H1 (cell line): Measurements from ENCODE around the gene MSI2. TPM values are rescaled to one million over a fixed set of nuclear protein-coding genes. Genes with fewer than 3 reads are reported as not detected.
A peak's percentile ranks its signal among the peaks of the same experiment; 100 is the strongest.

Experiments used
- CTCF ChIA-PET: fragments of 300-600 bp; sonication (Branson Sonifier 250); formaldehyde crosslinking; loops from one replicate; lab custom pipeline; 2021; ENCODE audit not compliant: partially characterized antibody; lab: Charles Lee
- POLR2A ChIA-PET: fragments of 300-600 bp; sonication (Branson Sonifier 250); formaldehyde crosslinking; loops from one replicate; lab custom pipeline; 2021; ENCODE audit warnings: inconsistent platforms; ENCODE audit not compliant: partially characterized antibody; lab: Charles Lee
- DNase-seq, 2 experiments: peaks; one replicate each; pipeline versions ENCODE4 v3.0.0 to v3.0.0-alpha.2; 2010 to 2022; ENCODE audit warnings: low spot score in 2 of 2, low read depth in 1 of 2, mixed read lengths in 1 of 2
- FAIRE-seq: peaks from 2 replicates; lab custom pipeline; 2011; peaks lifted over from hg19 to GRCh38; lab: Jason Lieb, UNC
- H2AFZ ChIP-seq: 2 replicates; pipeline ENCODE4 v1.8.1; 2012; ENCODE audit warnings: low read length, inconsistent platforms
- H2AK5ac ChIP-seq: 2 replicates; pipeline ENCODE4 v1.6.1; 2013; ENCODE audit warnings: low read depth, low read length
- H2BK120ac ChIP-seq: replicated peaks from 2 replicates; pipeline ENCODE3; 2013; ENCODE audit warnings: low read depth, low read length, inconsistent platforms
- H2BK12ac ChIP-seq: 2 replicates; pipeline ENCODE4 v1.6.1; 2013; ENCODE audit warnings: low read depth, low read length
- H2BK15ac ChIP-seq: 2 replicates; pipeline ENCODE4 v1.6.1; 2013; ENCODE audit warnings: low read length
- H2BK20ac ChIP-seq: 2 replicates; pipeline ENCODE4 v1.6.1; 2013; ENCODE audit warnings: low read length
- H2BK5ac ChIP-seq: 2 replicates; pipeline ENCODE4 v1.6.1; 2013; ENCODE audit warnings: low read depth, low read length
- H3K14ac ChIP-seq: 2 replicates; pipeline ENCODE4 v1.6.1; 2013; ENCODE audit warnings: inconsistent platforms; ENCODE audit not compliant: insufficient read length
- H3K18ac ChIP-seq: 2 replicates; pipeline ENCODE4 v1.6.1; 2013; ENCODE audit warnings: low read length; ENCODE audit errors: extremely low read depth
- H3K23ac ChIP-seq: 2 replicates; pipeline ENCODE4 v1.6.1; 2013; ENCODE audit warnings: inconsistent platforms; ENCODE audit not compliant: insufficient read length
- H3K23me2 ChIP-seq: 2 replicates; pipeline ENCODE4 v1.6.1; 2013; ENCODE audit warnings: low read depth, low read length
- H3K27ac ChIP-seq: 2 replicates; pipeline ENCODE4 v1.6.1; 2011; ENCODE audit warnings: low read depth, low read length, inconsistent platforms
- H3K27me3 ChIP-seq, 4 experiments: replicated peaks in 1 of 4; 1 replicate in 1 of 4; 2 replicates in 3 of 4; pipeline versions ENCODE4 v1.6.1 to v1.8.1; 2011 to 2013; ENCODE audit warnings: low read length in 3 of 4, mild to moderate bottlenecking in 3 of 4, inconsistent platforms in 2 of 4, mixed read lengths in 2 of 4, moderate library complexity in 1 of 4; ENCODE audit not compliant: control insufficient read depth in 3 of 4, insufficient read depth in 3 of 4; ENCODE audit errors: extremely low read depth in 1 of 4
- H3K36me3 ChIP-seq, 4 experiments: 2 replicates each; pipeline versions ENCODE4 v1.6.1 to v1.8.1; 2011 to 2013; ENCODE audit warnings: mild to moderate bottlenecking in 4 of 4, low read length in 3 of 4, moderate library complexity in 2 of 4, control low read depth in 1 of 4, inconsistent platforms in 1 of 4; ENCODE audit not compliant: insufficient read depth in 4 of 4, control insufficient read depth in 2 of 4
- H3K4ac ChIP-seq: replicated peaks from 2 replicates; pipeline ENCODE3; 2013; ENCODE audit warnings: low read length, low read depth, mixed read lengths, inconsistent platforms; ENCODE audit not compliant: insufficient read length
- H3K4me1 ChIP-seq, 4 experiments: replicated peaks in 1 of 4; 1 replicate in 1 of 4; 2 replicates in 3 of 4; pipeline versions ENCODE4 v1.6.1 to v1.8.1; 2011 to 2013; ENCODE audit warnings: low read length in 3 of 4, inconsistent platforms in 2 of 4, mixed read lengths in 1 of 4; ENCODE audit not compliant: insufficient read depth in 4 of 4, control insufficient read depth in 3 of 4
- H3K4me2 ChIP-seq, 2 experiments: 2 replicates each; pipeline versions ENCODE4 v1.6.1 to v1.8.1; 2011 to 2013; ENCODE audit warnings: low read depth in 2 of 2, low read length in 2 of 2, control low read depth in 1 of 2, inconsistent platforms in 1 of 2, mild to moderate bottlenecking in 1 of 2; ENCODE audit not compliant: insufficient read depth in 1 of 2
- H3K4me3 ChIP-seq, 4 experiments: fragments of 200-600, 300-600 bp in 1 of 4; sonication (generic), shearing (Covaris generic), sonication (Bioruptor Twin) in 1 of 4; 2 replicates each; pipeline versions ENCODE4 v1.5.1 to v1.8.1; 2011 to 2016; ENCODE audit warnings: low read length in 4 of 4, low read depth in 3 of 4, control low read depth in 2 of 4, inconsistent platforms in 2 of 4, mild to moderate bottlenecking in 2 of 4, mixed read lengths in 1 of 4, moderate library complexity in 1 of 4; ENCODE audit not compliant: insufficient read depth in 2 of 4; ENCODE audit errors: extremely low read depth in 1 of 4
- H3K56ac ChIP-seq: replicated peaks from 2 replicates; pipeline ENCODE3; 2013; ENCODE audit warnings: low read depth, mild to moderate bottlenecking, mixed read lengths, low read length, inconsistent platforms; ENCODE audit not compliant: insufficient read length
- H3K79me1 ChIP-seq: 2 replicates; pipeline ENCODE4 v1.6.1; 2013; ENCODE audit warnings: low read depth, low read length, control low read depth
- H3K79me2 ChIP-seq, 2 experiments: 2 replicates each; pipeline versions ENCODE4 v1.6.1 to v1.8.1; 2012 to 2013; ENCODE audit warnings: low read length in 2 of 2, mild to moderate bottlenecking in 2 of 2, inconsistent platforms in 1 of 2; ENCODE audit not compliant: insufficient read depth in 2 of 2, control insufficient read depth in 1 of 2
- H3K9ac ChIP-seq, 4 experiments: replicated peaks in 1 of 4; 1 replicate in 1 of 4; 2 replicates in 3 of 4; pipeline versions ENCODE4 v1.6.1 to v1.8.1; 2011 to 2013; ENCODE audit warnings: low read depth in 3 of 4, low read length in 3 of 4, control low read depth in 2 of 4, mild to moderate bottlenecking in 2 of 4, moderate library complexity in 2 of 4, inconsistent platforms in 1 of 4; ENCODE audit errors: extremely low read depth in 1 of 4
- H3K9me3 ChIP-seq, 2 experiments: 2 replicates each; pipeline versions ENCODE4 v1.6.1 to v1.8.1; 2012 to 2013; ENCODE audit warnings: mild to moderate bottlenecking in 2 of 2, moderate library complexity in 2 of 2, control low read depth in 1 of 2, inconsistent platforms in 1 of 2, low read depth in 1 of 2, low read length in 1 of 2, mixed read lengths in 1 of 2; ENCODE audit not compliant: insufficient read depth in 2 of 2
- H4K20me1 ChIP-seq, 2 experiments: replicated peaks in 1 of 2; 2 replicates each; pipeline versions ENCODE3 to v1.8.1; 2011 to 2013; ENCODE audit warnings: inconsistent platforms in 2 of 2, low read length in 2 of 2, mild to moderate bottlenecking in 1 of 2; ENCODE audit not compliant: insufficient read depth in 2 of 2, control insufficient read depth in 1 of 2
- H4K5ac ChIP-seq: 2 replicates; pipeline ENCODE4 v1.6.1; 2013; ENCODE audit warnings: low read length, low read depth, mixed read lengths, inconsistent platforms; ENCODE audit not compliant: insufficient read length
- H4K8ac ChIP-seq: 2 replicates; pipeline ENCODE4 v1.8.0; 2013; ENCODE audit warnings: mild to moderate bottlenecking, moderate library complexity, low read length, inconsistent platforms; ENCODE audit not compliant: insufficient read depth; ENCODE audit errors: extremely low read depth
- H4K91ac ChIP-seq: replicated peaks from 2 replicates; pipeline ENCODE3; 2013; ENCODE audit warnings: low read length, mixed read lengths, inconsistent platforms; ENCODE audit not compliant: insufficient read length
- SAP30 ChIP-seq: fragments of 300-600 bp; sonication (generic); IDR thresholded peaks from 2 replicates; pipeline ENCODE4 v1.7.1; 2012; ENCODE audit warnings: low read length, moderate library complexity, mild to moderate bottlenecking, inconsistent platforms; ENCODE audit not compliant: insufficient read depth, insufficient replicate concordance
- SIN3A ChIP-seq, 2 experiments: IDR thresholded peaks in 1 of 2; conservative IDR thresholded peaks in 1 of 2; 2 replicates each; pipeline ENCODE4 v1.6.1; 2011 to 2012; ENCODE audit warnings: low read length in 2 of 2, improper control_type of control experiment in 1 of 2, low read depth in 1 of 2, mild to moderate bottlenecking in 1 of 2
- WGBS, 2 experiments: shearing (Covaris generic) in 1 of 2; methylation state at CpG; one replicate each; pipeline versions ENCODE4 v1.1.6 to v1.1.7; 2013 to 2015; ENCODE audit warnings: low lambda C conversion rate in 2 of 2, mixed read lengths in 2 of 2, inconsistent platforms in 1 of 2, low coverage in 1 of 2, missing lambda C conversion rate in 1 of 2; ENCODE audit not compliant: insufficient replicate concordance in 2 of 2, insufficient coverage in 1 of 2, insufficient read length in 1 of 2; ENCODE audit errors: extremely low coverage in 1 of 2, missing lambda C conversion rate in 1 of 2; 5-methylcytosine and 5-hydroxymethylcytosine counted together
- polyA plus RNA-seq, 7 experiments: library from polyadenylated mRNA; depleted of rRNA in 3 of 7; stranded (reverse) in 5 of 7; unstranded in 2 of 7; fragments of >200 nt in 5 of 7; fragments of 200-250 nt in 2 of 7; gene quantifications; 1 replicate in 5 of 7; 2 replicates in 1 of 7; 4 replicates in 1 of 7; pipeline versions ENCODE4 v1.2.1 to v1.2.3, GENCODE V29; 2011 to 2013; ENCODE audit warnings: missing spikeins in 2 of 7, mixed read lengths in 2 of 7
- total RNA-seq: library from RNA; stranded (reverse); fragmentation: NEBNext Ultra II Directional; extraction: Animal tissue kit (Norgen Biotek cat#: 25700); gene quantifications from 2 replicates; pipeline ENCODE4 v1.2.1, GENCODE V29; 2021

The MSI2 gene
- total and polyA plus RNA-seq, 2 of the 8 experiments (the other 6 are each of a cell fraction or from before 2014, with no cell fraction given): 36.7 to 80.6 TPM

- H4K20me1 ChIP-seq: peaks cover 0 to 6% of the 10 kb centered on the region in 2 experiments
- no peak overlapping the region for H3K4me2 ChIP-seq
- H2BK5ac ChIP-seq: no peak overlapping the region
- H3K27ac ChIP-seq: no peak overlapping the region
- no peak overlapping the region for H3K23ac ChIP-seq
- H4K91ac ChIP-seq: no peak overlapping the region
- H3K79me2 ChIP-seq: no peaks in the 10 kb centered on the region; a peak in 1 of 4 replicates
- H4K8ac ChIP-seq: no peak overlapping the region
- no peaks in the 10 kb centered on the region; the same call in 1 of the 2 replicates for H3K79me1 ChIP-seq
- H3K9me3 ChIP-seq: no peaks in the 10 kb centered on the region
- H3K4ac ChIP-seq: no peak overlapping the region
- TF ChIP-seq SIN3A (conservative IDR thresholded peaks at IDR 0.05 in 1 of 2, IDR thresholded peaks at IDR 0.05 in 1 of 2; ENCODE audit: low read depth in 1 of 2, low read length in 2 of 2) (0 out of 4 replicates have a peak, but pooled peaks of 1 of the 2 experiments have one; percentile 28), SAP30 (no peak)
- TF ChIP-seq, all 59 proteins: peak for 1
- Histone ChIP-seq H3K18ac (no peak overlapping the region), H3K4me3 (no peak overlapping the region), H2BK120ac (no peak overlapping the region), H3K14ac (no peak overlapping the region), H4K5ac (no peak overlapping the region), H3K9ac (no peak overlapping the region), H2BK15ac (no peak overlapping the region), H3K23me2 (no peaks in the 10 kb centered on the region), H3K27me3 (no peaks in the 10 kb centered on the region), H2AFZ (no peak overlapping the region), H2BK20ac (no peak overlapping the region), H3K4me1 (peaks cover 10 to 24% (median 16%) of the 10 kb centered on the region in 4 experiments), H2AK5ac (no peak overlapping the region), H3K36me3 (no peaks in the 10 kb centered on the region), H2BK12ac (no peak overlapping the region), H3K56ac (no peak overlapping the region)
- FAIRE-seq: no peak
- ChIA-PET POLR2A (no interaction called here), CTCF (interaction anchor here (1.0 kb wide), 1 partner anchor 409 kb away, joined by 3 read pairs; no protein-coding TSS in a partner anchor)
- DNase-seq: no peak
- WGBS, 2 experiments: 72% methylated on average over 4 of the region's 4 CpGs; no CpG with 5 or more reads in 1 of the 2 experiments
These were observed 274.2 kb downstream of the MSI2 start for GRCh38 chr17:57530508-57530907.
